ENCODE data around the gene ANTXR1.

The ANTXR1 gene

GRCh38 chr2:69032336-69032735 is 19.4 kb downstream of the ANTXR1 start:
- no peak for DNase-seq

GRCh38 chr2:69033461-69034095 is 20.6 kb downstream of the ANTXR1 start:
- DNase-seq: no peak

DNA sequence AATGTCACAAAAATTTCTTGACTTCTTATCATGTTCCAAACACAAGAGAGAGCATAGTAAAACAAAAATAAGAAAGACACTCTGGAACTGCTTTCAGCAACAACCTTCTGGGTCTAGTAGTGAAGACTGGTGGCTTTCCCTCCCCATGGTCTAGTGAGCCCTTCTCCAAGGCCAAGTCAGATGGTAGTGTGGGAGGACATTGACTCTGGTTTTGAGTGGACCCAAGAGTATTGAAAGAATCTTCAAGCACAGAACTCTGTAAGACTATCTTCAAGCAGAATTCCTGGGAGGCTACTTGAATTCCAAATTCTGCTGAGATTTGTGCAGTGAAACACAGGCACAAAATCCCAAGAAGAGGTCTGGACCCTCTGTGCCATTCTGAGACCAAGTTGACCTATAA is 21.1 kb downstream of the ANTXR1 start:
- DNase-seq: no peak

- no peak for DNase-seq
Observed at GRCh38 chr2:69034845-69035244, 21.9 kb downstream of the ANTXR1 start.

- DNase-seq: no peak
Observed at GRCh38 chr2:69036926-69037325, 23.9 kb downstream of the ANTXR1 start.

GRCh38 chr2:69041214-69041613 is 28.2 kb downstream of the ANTXR1 start:
- no peak for DNase-seq

- no peak for DNase-seq
Observed at GRCh38 chr2:69043736-69044400, 30.9 kb downstream of the ANTXR1 start.

GRCh38 chr2:69046221-69046662 is 33.3 kb downstream of the ANTXR1 start:
- DNase-seq: no peak

- DNase-seq: no peak
Observed at GRCh38 chr2:69047625-69048145, 34.7 kb downstream of the ANTXR1 start.

DNA sequence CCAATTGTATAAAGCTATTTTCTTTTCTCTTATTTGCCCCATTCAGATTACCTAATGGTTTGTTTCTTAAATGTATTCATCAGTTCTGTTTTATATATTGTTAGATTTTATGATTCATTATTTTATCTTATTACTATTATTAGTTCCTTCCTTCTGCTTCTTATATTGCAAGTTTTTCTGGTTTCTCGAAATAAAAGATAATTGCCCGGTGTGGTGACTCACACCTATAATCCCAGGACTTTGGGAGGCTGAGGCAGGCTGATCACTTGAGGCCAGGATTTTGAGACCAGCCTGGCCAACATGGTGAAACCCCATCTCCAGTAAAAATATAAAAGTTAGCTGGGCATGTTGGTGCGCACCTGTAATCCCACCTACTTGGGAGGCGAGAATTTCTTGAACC is 37.8 kb downstream of the ANTXR1 start:
- DNase-seq: no peak

GRCh38 chr2:69053416-69053965 is 40.5 kb downstream of the ANTXR1 start:
- no peak for DNase-seq

DNA sequence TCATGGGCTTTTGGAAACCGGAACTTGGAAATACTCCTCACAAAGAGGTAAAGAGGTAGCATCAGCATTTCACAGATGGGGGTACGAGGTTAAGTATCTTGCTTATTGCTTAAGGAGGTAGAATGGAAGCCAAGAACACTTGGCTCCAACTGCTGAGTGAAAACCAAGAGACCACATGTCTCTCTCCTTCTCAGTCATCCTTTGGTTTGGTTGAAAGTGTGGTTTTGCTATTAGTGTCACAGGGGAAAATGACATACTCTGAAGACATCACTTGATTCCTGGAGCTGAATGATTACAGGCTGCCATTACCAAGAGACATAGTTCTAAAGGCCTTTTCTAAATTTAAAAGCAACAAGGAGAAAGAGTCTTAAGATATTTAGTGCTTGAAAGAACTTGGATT is 41.5 kb downstream of the ANTXR1 start:
- DNase-seq: no peak

DNA sequence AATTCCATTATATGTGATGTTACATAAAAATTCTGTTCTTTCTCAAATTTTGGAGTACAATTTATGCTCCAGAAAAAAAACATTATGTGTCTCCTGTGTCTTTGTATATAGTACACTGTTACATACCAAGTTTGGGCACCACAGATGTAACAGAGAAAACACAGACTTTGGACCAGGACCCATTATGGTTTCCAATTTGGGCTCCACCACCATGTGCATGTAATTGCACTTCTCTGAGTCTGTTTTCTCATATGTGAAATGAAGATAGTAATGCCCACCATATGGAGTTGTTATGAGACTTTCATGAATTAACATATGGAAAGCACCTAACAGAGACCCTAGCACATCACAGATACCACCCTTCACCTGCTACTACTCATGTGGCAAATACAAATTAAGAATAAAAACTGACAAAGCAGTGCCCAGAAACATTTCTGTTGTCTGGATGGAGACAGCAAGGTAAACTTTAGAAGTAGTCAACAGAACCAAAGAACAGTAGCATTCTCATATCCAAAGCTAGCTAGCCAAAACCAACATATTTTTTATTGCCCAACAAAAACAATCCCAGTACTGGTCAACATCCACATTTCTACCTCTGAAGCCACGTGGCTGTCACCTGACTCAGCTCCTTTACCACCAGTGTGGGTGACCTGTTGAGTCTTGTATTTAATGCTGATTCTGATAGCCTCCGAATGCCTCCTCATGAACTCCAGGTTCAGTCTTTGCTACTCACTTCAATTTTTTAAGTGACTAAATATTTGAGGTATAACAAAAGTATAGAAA is 42.9 kb downstream of the ANTXR1 start:
- no peak for DNase-seq

DNA sequence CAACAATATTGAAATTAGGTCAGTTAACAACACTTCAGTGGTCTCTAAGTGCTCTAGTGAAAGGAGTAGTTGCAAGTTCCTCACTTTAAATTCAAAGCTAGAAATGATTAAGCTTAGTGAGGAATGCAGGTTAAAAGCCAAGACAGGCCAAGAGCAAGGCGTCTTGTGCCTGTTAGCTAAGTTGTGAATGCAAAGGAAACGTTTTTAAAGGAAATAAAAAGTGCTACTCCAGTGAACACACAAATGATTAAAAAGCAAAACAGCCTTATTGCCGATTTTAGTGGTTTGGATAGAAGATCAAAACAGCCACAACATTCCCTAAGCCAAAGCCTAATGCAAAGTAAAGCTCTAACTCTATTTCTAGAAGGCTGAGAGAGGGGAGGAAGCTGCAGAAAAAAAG is 44.7 kb downstream of the ANTXR1 start:
- DNase-seq: no peak

DNA sequence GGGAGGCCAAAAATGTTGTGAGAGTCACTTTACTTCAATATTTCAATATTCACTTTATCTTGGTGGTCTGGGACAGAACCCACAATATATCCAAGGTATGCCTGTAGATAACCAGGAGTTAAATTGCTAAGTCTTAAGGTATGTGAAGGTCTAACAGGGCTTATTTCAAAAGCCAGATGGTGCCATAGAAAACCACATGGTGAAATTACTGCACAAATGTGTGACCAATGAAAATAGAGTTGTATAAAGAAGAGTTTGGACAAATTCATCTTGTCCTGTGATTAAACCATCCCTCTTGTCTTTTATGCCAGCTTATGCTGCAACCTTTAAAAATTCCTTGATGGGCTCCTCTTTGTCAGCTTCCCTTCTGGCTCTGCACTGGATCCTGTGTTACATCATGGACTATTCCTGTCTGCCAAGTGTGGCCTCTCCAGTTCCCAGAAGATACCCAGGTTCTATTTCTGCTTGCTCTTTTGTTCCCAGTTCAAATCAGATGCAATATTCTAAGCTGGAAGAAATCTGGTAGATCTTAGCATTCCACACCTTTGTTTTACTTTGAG is 46.8 kb downstream of the ANTXR1 start:
- DNase-seq: no peak

- DNase-seq: no peak
Observed at GRCh38 chr2:69060938-69061501, 48.0 kb downstream of the ANTXR1 start.

DNA sequence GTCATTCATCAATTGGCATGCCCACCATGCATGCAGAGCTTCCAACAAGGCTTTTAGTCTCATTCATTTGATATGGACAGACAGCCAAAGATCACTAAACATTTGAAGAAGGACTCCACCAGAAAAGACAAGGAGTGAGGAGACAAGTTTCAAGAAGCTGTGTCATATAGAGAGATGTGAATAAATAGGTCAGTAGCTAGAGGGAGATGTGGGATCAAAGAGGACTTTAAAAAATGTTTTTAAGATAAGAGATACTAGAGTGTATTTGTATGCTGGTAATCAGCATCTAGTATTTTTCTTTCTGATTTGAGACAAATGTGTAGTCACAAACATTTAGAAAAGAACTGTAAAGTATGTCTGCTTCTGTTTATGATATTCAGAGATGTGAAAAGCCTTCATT is 48.5 kb downstream of the ANTXR1 start:
- no peak for DNase-seq

- DNase-seq: no peak
Observed at GRCh38 chr2:69062307-69062962, 49.5 kb downstream of the ANTXR1 start.

- DNase-seq: no peak
Observed at GRCh38 chr2:69065735-69066336, 52.9 kb downstream of the ANTXR1 start.

DNA sequence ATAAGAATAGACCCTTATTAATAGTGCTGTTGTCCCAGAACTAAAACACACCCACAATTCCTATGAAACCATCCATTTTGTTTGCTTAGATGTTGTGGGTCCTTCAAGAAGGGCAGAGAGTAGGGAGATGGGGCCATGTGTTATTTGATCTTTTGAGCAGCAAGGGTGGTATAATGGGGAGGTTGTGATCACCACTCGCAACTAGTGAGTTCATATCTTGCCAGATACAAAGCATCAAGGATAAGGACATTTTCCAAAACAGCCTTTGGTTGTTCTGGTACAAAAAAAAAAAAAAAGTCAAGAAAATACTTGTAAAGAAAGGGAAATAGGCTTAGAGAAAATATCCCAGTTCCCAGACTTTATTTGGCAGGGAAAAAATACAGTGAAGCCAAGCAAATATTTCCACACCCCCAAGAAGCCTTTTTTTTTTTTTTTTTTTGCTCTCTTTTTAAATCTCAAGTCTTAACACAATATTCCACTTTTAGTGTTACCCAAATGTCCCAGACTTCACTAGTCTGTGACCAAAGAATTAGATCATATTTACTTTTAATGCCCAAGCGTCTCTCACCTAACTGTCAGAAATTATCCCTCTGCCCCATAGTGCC is 54.1 kb downstream of the ANTXR1 start:
- DNase-seq: no peak
